Measurements from ENCODE around the gene CD19. TPM values are rescaled to one million over a fixed set of nuclear protein-coding genes. Genes with fewer than 3 reads are reported as not detected.

Gene CD19
- total RNA-seq, 1 donor from 2014 or later = not detected

DNA sequence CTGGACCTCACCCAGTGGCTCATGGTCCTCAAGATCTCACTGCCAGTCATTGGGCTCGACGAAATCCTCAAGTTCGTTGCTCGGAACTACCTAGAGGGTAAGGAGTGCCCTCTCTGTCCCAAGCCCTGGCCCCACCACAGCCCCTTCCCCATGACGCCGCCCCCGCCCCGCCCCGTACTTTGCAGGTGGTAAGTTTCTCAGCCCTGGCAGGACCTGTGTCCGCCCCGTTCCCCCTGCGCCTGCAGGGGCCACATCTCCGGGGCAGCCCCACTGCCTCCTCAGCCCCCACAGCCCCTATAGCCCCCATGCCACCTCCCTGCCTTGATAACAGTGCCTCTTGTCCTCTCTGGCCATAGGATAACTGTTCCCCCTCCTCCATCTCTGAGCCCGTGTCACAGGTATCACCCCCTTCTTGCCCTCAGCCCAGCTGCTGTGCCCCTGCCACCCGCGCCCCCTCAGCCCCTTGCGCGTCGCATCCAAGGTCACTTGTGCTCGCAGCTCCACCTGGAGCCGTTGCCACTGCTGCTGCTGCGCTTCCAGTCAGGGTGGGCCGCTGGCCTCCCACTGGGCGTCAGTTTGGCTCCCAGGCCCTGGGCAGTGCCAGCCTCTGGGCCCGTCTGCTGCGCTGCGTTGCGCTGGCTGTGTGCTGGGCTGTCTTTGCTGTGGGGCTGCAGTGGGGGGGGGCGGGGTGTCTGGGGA is 28.3 kb upstream of the CD19 start:
- no peak overlapping the region for H3K27ac Mint-ChIP-seq (ENCODE audit: unreplicated experiment)
- H3K36me3 Mint-ChIP-seq (ENCODE audit: low read depth, unreplicated experiment) = no peaks in the 10 kb centered on the region
- peaks cover 1% of the 10 kb centered on the region for H3K27me3 Mint-ChIP-seq (ENCODE audit: unreplicated experiment)
- DNase-seq (ENCODE audit: low spot score) = no peak
- no peak overlapping the region for H3K4me3 Mint-ChIP-seq (ENCODE audit: unreplicated experiment)
- H3K9me3 Mint-ChIP-seq (ENCODE audit: unreplicated experiment) = no peaks in the 10 kb centered on the region
- H3K4me1 Mint-ChIP-seq (ENCODE audit: unreplicated experiment) = no peaks in the 10 kb centered on the region
- TF ChIP-seq, protein P1, sequence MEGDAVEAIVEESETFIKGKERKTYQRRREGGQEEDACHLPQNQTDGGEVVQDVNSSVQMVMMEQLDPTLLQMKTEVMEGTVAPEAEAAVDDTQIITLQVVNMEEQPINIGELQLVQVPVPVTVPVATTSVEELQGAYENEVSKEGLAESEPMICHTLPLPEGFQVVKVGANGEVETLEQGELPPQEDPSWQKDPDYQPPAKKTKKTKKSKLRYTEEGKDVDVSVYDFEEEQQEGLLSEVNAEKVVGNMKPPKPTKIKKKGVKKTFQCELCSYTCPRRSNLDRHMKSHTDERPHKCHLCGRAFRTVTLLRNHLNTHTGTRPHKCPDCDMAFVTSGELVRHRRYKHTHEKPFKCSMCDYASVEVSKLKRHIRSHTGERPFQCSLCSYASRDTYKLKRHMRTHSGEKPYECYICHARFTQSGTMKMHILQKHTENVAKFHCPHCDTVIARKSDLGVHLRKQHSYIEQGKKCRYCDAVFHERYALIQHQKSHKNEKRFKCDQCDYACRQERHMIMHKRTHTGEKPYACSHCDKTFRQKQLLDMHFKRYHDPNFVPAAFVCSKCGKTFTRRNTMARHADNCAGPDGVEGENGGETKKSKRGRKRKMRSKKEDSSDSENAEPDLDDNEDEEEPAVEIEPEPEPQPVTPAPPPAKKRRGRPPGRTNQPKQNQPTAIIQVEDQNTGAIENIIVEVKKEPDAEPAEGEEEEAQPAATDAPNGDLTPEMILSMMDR (IDR thresholded peaks at IDR 0.05; ENCODE audit: unreplicated experiment) = no peak

DNA sequence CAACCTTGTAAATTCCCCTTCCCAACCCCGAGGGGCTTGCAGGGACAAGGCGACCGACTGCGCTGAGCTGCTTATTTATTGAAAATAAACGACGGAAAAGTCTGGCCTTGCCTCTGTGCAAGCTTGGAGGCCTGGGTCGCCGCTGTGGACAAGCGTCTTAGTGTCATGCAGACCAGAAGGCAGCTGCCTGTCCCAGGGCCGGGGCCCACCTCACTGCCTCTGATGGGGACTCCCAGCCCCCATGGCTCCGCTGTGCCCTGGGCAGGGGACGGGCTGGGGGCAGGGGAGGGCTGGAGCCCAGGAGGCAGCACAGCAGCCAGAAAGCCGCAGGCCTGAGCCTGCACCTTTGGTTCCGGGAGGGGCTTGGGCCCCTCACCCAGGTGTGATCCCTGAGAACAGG is 27.4 kb upstream of the CD19 start:
- no peaks in the 10 kb centered on the region for H3K36me3 Mint-ChIP-seq (ENCODE audit: low read depth, unreplicated experiment)
- peaks cover 1% of the 10 kb centered on the region for H3K27me3 Mint-ChIP-seq (ENCODE audit: unreplicated experiment)
- DNase-seq (ENCODE audit: low spot score) = no peak

DNA sequence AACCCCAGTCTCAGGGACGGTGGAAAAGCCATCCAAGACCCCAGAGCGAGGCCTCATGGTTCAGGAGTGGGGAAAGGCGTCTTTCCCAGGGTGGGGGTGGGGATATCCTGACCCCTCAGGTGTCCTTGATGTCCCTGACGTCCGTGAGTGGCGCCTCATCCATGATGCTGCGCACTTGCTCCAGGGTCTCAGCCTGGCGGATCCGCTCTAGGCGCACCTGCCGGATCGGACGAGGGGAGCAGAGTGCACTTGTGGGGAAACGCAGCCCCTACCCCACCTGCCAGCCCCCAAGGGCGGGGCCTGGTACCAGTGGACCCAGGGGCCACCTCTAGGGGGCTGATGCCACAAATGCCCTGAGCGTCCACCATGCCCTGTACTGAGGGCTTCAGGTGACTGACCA is 26.9 kb upstream of the CD19 start:
- Mint-ChIP-seq H3K36me3 (ENCODE audit: low read depth, unreplicated experiment) (no peaks in the 10 kb centered on the region), H3K27me3 (ENCODE audit: unreplicated experiment) (peaks cover 1% of the 10 kb centered on the region), H3K27ac (ENCODE audit: unreplicated experiment) (no peak overlapping the region), H3K9me3 (ENCODE audit: unreplicated experiment) (no peaks in the 10 kb centered on the region), H3K4me3 (ENCODE audit: unreplicated experiment) (no peak overlapping the region), H3K4me1 (ENCODE audit: unreplicated experiment) (no peaks in the 10 kb centered on the region)
- no peak for DNase-seq (ENCODE audit: low spot score)
- TF ChIP-seq, protein P1 (IDR thresholded peaks at IDR 0.05; ENCODE audit: unreplicated experiment) = no peak

More for the DNA sequence above, 27.4 kb upstream of the CD19 start:
- H3K9me3 Mint-ChIP-seq (ENCODE audit: unreplicated experiment) = no peaks in the 10 kb centered on the region
- TF ChIP-seq, protein P1 (IDR thresholded peaks at IDR 0.05; ENCODE audit: unreplicated experiment) = no peak
- H3K4me3 Mint-ChIP-seq (ENCODE audit: unreplicated experiment) = no peak overlapping the region
- H3K4me1 Mint-ChIP-seq (ENCODE audit: unreplicated experiment) = no peaks in the 10 kb centered on the region
- no peak overlapping the region for H3K27ac Mint-ChIP-seq (ENCODE audit: unreplicated experiment)

DNA sequence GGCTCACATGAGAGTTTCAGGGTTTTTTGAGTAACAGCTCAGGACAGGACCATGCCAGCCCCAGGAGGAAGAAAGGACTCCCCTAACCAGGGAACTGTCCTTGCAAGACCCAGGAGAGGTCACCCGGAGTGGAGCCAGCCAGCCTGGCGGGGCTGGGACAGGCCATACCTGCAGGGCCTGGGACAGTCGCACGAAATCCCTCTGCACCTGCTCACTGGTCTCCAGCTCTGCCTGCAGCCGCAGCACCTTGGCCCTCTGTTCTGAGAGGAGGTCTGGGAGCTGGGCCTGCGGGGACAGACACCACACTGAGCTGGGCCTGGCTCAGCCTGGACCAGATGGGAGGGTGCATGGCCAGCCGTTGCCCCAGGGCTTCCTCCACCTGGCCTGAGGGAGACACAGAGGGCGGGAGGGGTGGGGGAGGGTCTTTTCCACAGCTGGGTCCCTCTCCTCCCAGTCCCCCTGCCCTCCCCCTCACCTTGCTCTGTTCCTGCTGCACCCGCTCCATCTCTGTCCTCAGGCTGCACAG is 26.5 kb upstream of the CD19 start:
- TF ChIP-seq, protein P1 (IDR thresholded peaks at IDR 0.05; ENCODE audit: unreplicated experiment) = no peak
- Mint-ChIP-seq H3K4me1 (ENCODE audit: unreplicated experiment) (no peaks in the 10 kb centered on the region), H3K36me3 (ENCODE audit: low read depth, unreplicated experiment) (no peaks in the 10 kb centered on the region), H3K4me3 (ENCODE audit: unreplicated experiment) (no peak overlapping the region), H3K27ac (ENCODE audit: unreplicated experiment) (no peak overlapping the region), H3K9me3 (ENCODE audit: unreplicated experiment) (no peaks in the 10 kb centered on the region), H3K27me3 (ENCODE audit: unreplicated experiment) (peaks cover 1% of the 10 kb centered on the region)
- DNase-seq (ENCODE audit: low spot score) = no peak

GRCh38 chr16:28905800-28906372 is 25.9 kb upstream of the CD19 start:
- DNase-seq (ENCODE audit: low spot score) = no peak
- H3K36me3 Mint-ChIP-seq (ENCODE audit: low read depth, unreplicated experiment) = no peaks in the 10 kb centered on the region
- H3K27ac Mint-ChIP-seq (ENCODE audit: unreplicated experiment) = no peak overlapping the region
- H3K4me3 Mint-ChIP-seq (ENCODE audit: unreplicated experiment) = no peak overlapping the region
- H3K27me3 Mint-ChIP-seq (ENCODE audit: unreplicated experiment) = peaks cover 1% of the 10 kb centered on the region
- H3K4me1 Mint-ChIP-seq (ENCODE audit: unreplicated experiment) = no peaks in the 10 kb centered on the region
- TF ChIP-seq, protein P1 (IDR thresholded peaks at IDR 0.05; ENCODE audit: unreplicated experiment) = no peak
- no peaks in the 10 kb centered on the region for H3K9me3 Mint-ChIP-seq (ENCODE audit: unreplicated experiment)
